Spinal cord (tissue), 10 donors: ENCODE measurements around the gene RAP1GDS1. TPM values are rescaled to one million over a fixed set of nuclear protein-coding genes. Genes with fewer than 3 reads are reported as not detected.
"Not testable (repeated sequence)": the region's sequence is repeated elsewhere in the genome, so short reads cannot be mapped to it uniquely, and the experiment has no call there.

Experiments
- DNase-seq, 6 donors: peaks; one replicate each; pipeline versions ENCODE4 v3.0.0 to v3.0.0-alpha.2; 2013 to 2015; ENCODE audit warnings: low spot score in 6 of 6, low read depth in 4 of 6
- H3K27ac ChIP-seq: one replicate; pipeline ENCODE4 v1.5.1; 2013; ENCODE audit warnings: low read depth, low read length, control low read depth
- H3K27me3 ChIP-seq: one replicate; pipeline ENCODE4 v1.6.1; 2013; ENCODE audit warnings: low read length; ENCODE audit not compliant: control insufficient read depth, insufficient read depth
- H3K36me3 ChIP-seq: one replicate; pipeline ENCODE4 v1.6.1; 2013; ENCODE audit warnings: low read length; ENCODE audit not compliant: control insufficient read depth, insufficient read depth
- H3K4me1 ChIP-seq: one replicate; pipeline ENCODE4 v1.6.1; 2013; ENCODE audit warnings: low read length; ENCODE audit not compliant: control insufficient read depth, insufficient read depth
- H3K4me3 ChIP-seq: one replicate; pipeline ENCODE4 v1.5.1; 2013; ENCODE audit warnings: low read depth, low read length, control low read depth
- H3K9me3 ChIP-seq: one replicate; pipeline ENCODE4 v1.6.1; 2013; ENCODE audit warnings: low read length; ENCODE audit not compliant: control insufficient read depth, insufficient read depth
- WGBS: methylation state at CpG from one replicate; pipeline ENCODE4 v1.1.5; 2013; ENCODE audit warnings: missing lambda C conversion rate; ENCODE audit not compliant: insufficient coverage; 5-methylcytosine and 5-hydroxymethylcytosine counted together
- polyA plus RNA-seq, 2 donors: library from polyadenylated mRNA; unstranded; fragments of 120-200 nt; gene quantifications; one replicate each; pipeline ENCODE4 v1.2.1, GENCODE V29; 2013; ENCODE audit not compliant: insufficient read length in 2 of 2
- total RNA-seq, 2 donors: library from RNA; depleted of rRNA in 1 of 2; stranded (reverse); fragments of 120-200 nt in 1 of 2; fragments of >200 nt in 1 of 2; gene quantifications; one replicate each; pipeline versions ENCODE4 v1.2.3 to v1.2.4, GENCODE V29; 2013 to 2014
- donor health status: healthy.

The RAP1GDS1 gene
- total and polyA plus RNA-seq, 4 donors, result 67.3 to 182 (median 105) TPM

DNA sequence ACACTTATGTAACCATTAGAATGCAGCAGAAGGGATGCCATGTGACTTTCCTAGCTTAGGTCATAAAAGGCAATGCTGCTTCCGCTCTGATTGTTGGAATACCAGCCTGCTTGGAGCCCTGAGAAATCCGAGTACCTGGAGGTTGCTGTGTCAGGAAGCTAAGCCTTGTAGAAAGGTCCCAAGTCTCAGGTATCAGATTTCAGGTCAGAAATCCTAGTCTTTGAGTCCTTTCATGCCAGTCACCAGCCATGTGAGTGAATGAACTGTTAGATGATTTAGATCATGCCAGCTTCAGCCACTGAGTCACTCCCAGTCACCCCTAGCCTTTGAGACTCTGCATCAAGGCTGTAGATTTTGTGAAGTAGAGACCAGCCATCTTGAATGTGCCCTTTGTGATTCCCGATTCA is 23.5 kb downstream of the RAP1GDS1 start:
- H3K9me3 ChIP-seq, result no peaks in the 10 kb centered on the region
- no peak for DNase-seq
- no peak overlapping the region for H3K4me3 ChIP-seq
- H3K27ac ChIP-seq, result peak overlapping the region; percentile 3
- H3K4me1 ChIP-seq, result no peaks in the 10 kb centered on the region
- WGBS, result 70% methylated on average over 2 of the region's 3 CpGs
- no peaks in the 10 kb centered on the region for H3K27me3 ChIP-seq
- H3K36me3 ChIP-seq, result no peaks in the 10 kb centered on the region

- H3K9me3 ChIP-seq, result no peaks in the 10 kb centered on the region
- WGBS, result 100% methylated on average over 3 of the region's 3 CpGs
- no peak overlapping the region for H3K4me3 ChIP-seq
- H3K4me1 ChIP-seq, result no peaks in the 10 kb centered on the region
- no peak overlapping the region for H3K27ac ChIP-seq
- DNase-seq, result no peak
- H3K36me3 ChIP-seq, result no peaks in the 10 kb centered on the region
- H3K27me3 ChIP-seq, result no peaks in the 10 kb centered on the region
Measured at GRCh38 chr4:98285676-98286075, 24.5 kb downstream of the RAP1GDS1 start.

GRCh38 chr4:98287328-98287727 is 26.1 kb downstream of the RAP1GDS1 start:
- H3K27ac ChIP-seq, result no peak overlapping the region
- no peaks in the 10 kb centered on the region for H3K27me3 ChIP-seq
- DNase-seq, result no peak
- H3K36me3 ChIP-seq, result no peaks in the 10 kb centered on the region
- no peaks in the 10 kb centered on the region for H3K4me1 ChIP-seq
- no peaks in the 10 kb centered on the region for H3K9me3 ChIP-seq
- H3K4me3 ChIP-seq, result no peak overlapping the region

DNA sequence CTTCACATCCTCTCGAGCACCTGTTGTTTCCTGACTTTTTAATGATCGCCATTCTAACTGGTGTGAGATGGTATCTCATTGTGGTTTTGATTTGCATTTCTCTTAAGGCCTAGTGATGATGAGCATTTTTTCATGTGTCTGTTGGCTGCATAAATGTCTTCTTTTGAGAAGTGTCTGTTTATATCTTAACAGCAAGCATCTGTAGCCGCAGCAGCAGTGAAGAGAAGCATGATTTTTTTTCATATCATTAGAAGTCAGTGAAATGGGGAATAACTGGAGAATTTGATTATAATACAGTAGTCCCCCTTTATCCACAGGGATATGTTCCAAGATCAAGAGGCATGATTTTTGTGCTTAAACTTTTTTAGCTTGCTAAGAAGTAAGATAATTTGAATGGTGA is 27.5 kb downstream of the RAP1GDS1 start:
- H3K27ac ChIP-seq, H3K9me3 ChIP-seq, H3K4me1 ChIP-seq, H3K27me3 ChIP-seq, DNase-seq, H3K36me3 ChIP-seq, H3K4me3 ChIP-seq: not testable (repeated sequence)
- WGBS, result no CpG with 5 or more reads among the region's 3 CpGs

DNA sequence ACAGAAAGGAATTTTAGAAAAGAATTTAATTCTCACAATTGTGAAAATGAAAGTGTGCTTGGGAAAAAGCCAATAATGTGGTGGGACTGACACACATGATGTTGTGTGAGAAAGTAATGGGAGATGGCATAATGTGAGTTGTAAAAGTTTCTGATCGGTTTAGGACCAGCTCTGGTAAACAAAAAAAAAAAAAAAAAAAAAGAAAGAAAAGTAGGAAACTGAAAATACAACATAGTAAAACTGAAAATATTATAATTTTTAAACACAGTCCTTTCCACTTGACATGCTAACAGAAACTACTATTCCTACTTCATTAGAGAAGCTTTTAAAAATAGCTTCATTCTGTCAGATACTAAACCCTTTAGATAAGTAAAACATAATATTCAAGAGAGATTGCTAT is 28.2 kb downstream of the RAP1GDS1 start:
- Histone ChIP-seq H3K4me3 (no peak overlapping the region), H3K27me3 (no peaks in the 10 kb centered on the region), H3K27ac (no peak overlapping the region), H3K36me3 (no peaks in the 10 kb centered on the region), H3K4me1 (no peaks in the 10 kb centered on the region), H3K9me3 (no peaks in the 10 kb centered on the region)
- no peak for DNase-seq
- WGBS, result no CpG with 5 or more reads among the region's 1 CpG

DNA sequence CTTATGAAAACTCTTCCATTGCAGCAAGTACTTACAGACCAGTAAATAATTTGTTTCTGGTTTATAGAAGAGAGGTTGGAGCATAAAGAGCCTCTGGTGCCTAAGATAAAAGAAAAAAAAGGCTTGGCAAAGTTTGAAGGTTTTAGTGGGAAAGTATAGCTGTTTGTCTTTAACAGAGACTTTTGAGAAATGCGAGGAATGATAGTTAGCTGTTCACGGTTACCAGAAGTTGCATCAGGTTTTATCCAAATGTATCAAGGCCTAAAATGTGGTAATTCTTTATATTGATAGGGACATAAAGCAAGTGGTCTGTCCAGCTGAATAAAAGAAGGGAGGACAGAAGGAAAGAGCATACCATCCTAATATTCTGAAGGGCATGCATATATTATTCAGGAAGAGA is 29.3 kb downstream of the RAP1GDS1 start:
- Histone ChIP-seq H3K4me3 (no peak overlapping the region), H3K36me3 (no peaks in the 10 kb centered on the region), H3K4me1 (no peaks in the 10 kb centered on the region), H3K27ac (peak overlapping the region; percentile 1), H3K9me3 (no peaks in the 10 kb centered on the region), H3K27me3 (no peaks in the 10 kb centered on the region)
- WGBS, result 47% methylated on average over 2 of the region's 2 CpGs
- DNase-seq, result no peak

GRCh38 chr4:98293104-98293887 is 32.1 kb downstream of the RAP1GDS1 start:
- Histone ChIP-seq H3K27me3 (no peaks in the 10 kb centered on the region), H3K36me3 (no peaks in the 10 kb centered on the region), H3K4me3 (no peak overlapping the region), H3K9me3 (no peaks in the 10 kb centered on the region), H3K4me1 (no peaks in the 10 kb centered on the region), H3K27ac (peak overlapping the region; percentile 48)
- DNase-seq, result peak in 1 of 6 donors; percentile 45
- WGBS, result no CpG with 5 or more reads among the region's 4 CpGs

DNA sequence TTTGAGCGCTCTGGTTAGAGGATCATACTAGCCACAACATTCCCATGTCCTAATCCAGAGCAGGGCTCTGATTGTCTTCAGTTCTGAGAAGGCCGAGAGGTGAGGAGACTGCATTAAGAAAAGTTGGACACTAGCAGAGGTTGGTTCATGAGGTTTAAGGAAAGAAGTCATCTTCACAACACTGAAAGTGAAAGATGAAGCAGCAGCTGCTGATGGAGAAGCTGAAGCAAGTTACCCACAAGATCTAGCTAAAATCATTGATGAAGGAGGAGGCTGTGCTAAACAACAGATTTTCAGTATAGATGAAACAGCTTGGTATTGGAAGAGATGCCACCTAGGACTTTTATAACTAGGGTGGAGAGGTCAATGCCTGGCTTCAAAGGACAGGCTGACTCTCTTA is 36.8 kb downstream of the RAP1GDS1 start:
- Histone ChIP-seq H3K36me3 (no peaks in the 10 kb centered on the region), H3K27me3 (no peaks in the 10 kb centered on the region), H3K9me3 (no peaks in the 10 kb centered on the region), H3K4me1 (no peaks in the 10 kb centered on the region), H3K4me3 (no peak overlapping the region), H3K27ac (no peak overlapping the region)
- no peak for DNase-seq
- no CpG with 5 or more reads among the region's 2 CpGs for WGBS

GRCh38 chr4:98300706-98301105 is 39.5 kb downstream of the RAP1GDS1 start:
- no peak for DNase-seq
- Histone ChIP-seq H3K27ac (no peak overlapping the region), H3K27me3 (no peaks in the 10 kb centered on the region), H3K36me3 (no peaks in the 10 kb centered on the region), H3K9me3 (peaks cover 3% of the 10 kb centered on the region), H3K4me3 (no peak overlapping the region), H3K4me1 (no peaks in the 10 kb centered on the region)

- H3K36me3 ChIP-seq, result no peaks in the 10 kb centered on the region
- DNase-seq, result peak in 1 of 6 donors; percentile 50
- no peaks in the 10 kb centered on the region for H3K27me3 ChIP-seq
- no peak overlapping the region for H3K4me3 ChIP-seq
- no peak overlapping the region for H3K27ac ChIP-seq
- no CpG with 5 or more reads among the region's 1 CpG for WGBS
- peaks cover 3% of the 10 kb centered on the region for H3K9me3 ChIP-seq
- no peaks in the 10 kb centered on the region for H3K4me1 ChIP-seq
Measured at GRCh38 chr4:98305576-98305975, 44.4 kb downstream of the RAP1GDS1 start.
